ENCODE results near the gene DUSP22.
"Not testable (repeated sequence)": the region's sequence is repeated elsewhere in the genome, so short reads cannot be mapped to it uniquely, and the experiment has no call there.

The DUSP22 gene

DNA sequence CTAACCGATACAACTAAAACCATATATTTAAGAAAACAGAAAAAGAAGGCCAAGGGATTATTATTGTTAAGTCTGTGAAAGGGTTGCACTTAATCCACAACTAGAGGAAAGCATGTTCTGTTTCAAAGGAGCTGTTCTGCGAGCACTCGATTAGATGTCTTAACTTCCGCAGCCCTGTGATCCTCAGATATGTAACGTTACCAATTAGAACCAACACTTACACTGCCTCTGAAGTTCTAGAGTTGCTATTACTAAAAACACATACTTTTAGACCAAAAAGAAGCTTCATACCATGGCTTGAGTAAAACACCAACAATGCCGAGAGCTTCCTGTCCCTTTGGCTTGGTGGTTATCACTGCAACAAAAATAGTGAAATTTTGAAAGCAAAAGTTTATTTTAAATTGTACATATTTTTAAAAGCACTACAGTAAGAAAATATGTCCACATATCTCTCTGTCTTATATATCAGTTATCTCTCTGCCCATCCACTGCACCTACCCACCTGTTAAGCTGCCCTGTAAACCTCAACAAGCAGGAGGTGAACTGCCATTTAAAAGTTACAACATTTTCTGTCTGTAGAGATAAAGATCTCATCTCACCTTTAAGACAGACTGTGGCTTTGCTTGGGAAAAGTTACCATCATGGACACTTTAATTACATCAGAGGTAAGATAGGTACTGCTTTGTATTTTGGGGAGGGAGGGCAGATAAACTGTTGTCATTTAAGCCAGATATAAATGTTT is 7.1 kb upstream of the DUSP22 start:
- no peak for DNase-seq (ENCODE audit: extremely low read depth, low read depth)
- TF ChIP-seq, protein P1, sequence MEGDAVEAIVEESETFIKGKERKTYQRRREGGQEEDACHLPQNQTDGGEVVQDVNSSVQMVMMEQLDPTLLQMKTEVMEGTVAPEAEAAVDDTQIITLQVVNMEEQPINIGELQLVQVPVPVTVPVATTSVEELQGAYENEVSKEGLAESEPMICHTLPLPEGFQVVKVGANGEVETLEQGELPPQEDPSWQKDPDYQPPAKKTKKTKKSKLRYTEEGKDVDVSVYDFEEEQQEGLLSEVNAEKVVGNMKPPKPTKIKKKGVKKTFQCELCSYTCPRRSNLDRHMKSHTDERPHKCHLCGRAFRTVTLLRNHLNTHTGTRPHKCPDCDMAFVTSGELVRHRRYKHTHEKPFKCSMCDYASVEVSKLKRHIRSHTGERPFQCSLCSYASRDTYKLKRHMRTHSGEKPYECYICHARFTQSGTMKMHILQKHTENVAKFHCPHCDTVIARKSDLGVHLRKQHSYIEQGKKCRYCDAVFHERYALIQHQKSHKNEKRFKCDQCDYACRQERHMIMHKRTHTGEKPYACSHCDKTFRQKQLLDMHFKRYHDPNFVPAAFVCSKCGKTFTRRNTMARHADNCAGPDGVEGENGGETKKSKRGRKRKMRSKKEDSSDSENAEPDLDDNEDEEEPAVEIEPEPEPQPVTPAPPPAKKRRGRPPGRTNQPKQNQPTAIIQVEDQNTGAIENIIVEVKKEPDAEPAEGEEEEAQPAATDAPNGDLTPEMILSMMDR (IDR thresholded peaks at IDR 0.05; ENCODE audit: low read depth, low read length, missing control alignments), result no peak
- H3K4me3 ChIP-seq (replicated peaks; ENCODE audit: low read depth, low read length), result no peak overlapping the region

DNA sequence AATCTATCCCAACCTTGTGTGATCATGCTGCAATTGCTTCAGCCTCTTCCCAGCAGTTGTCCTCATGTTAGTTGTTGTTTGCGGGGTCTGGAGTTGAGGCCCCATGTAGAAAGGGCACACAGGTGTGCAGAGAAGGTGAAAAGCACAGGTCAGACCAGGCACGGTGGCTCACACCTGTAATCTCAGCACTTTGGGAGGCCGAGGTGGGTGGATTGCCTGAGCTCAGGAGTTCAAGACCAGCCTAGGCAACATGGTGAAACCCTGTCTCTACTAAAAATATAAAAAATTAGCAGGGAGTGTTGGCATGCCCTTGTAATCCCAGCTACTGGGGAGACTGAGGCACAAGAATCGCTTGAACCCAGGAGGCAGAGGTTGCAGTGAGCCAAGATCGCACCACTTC is 6.4 kb upstream of the DUSP22 start:
- H3K4me3 ChIP-seq (replicated peaks; ENCODE audit: low read depth, low read length); DNase-seq (ENCODE audit: extremely low read depth, low read depth): not testable (repeated sequence)

DNA sequence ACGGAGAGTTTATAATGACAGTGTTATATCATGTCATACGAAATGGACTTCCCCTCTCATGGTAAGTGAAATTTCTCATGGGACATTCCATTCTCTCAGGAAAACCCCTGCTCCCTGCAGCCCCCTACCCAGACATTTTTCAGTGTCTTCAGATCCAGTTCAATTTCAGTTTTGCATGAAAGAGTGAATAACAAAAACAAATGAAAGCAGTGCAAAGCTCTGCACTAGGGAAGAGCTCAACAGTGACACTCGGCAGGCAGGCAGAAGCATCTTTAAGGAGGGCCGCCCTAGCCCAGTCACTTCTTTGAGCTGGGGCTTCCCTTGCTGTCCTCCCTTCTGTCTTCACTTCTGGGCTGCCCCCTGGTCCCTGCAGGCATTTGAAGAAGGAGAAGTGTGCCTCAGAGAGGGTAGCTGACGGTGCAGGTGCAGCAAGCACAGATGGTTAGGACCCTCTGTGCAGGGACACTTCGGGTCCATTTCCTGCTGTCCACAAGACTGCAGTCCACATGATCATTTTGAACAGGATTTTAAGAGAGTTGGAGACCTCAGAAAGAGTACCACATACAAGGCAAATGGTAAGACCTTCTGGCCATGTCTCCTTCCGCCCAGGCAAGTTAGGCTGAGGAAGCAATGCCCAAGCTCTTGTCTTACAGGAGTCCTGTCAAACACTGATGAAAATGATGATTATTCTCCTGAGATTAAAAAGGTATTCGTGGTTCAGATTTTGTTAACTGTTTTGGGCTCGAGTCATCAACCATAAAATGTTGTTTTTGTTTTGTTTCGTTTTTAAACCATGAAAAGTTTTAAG is 5.4 kb upstream of the DUSP22 start:
- TF ChIP-seq, protein P1 (IDR thresholded peaks at IDR 0.05; ENCODE audit: low read depth, low read length, missing control alignments), result no peak
- no peak for DNase-seq (ENCODE audit: extremely low read depth, low read depth)
- no peak overlapping the region for H3K4me3 ChIP-seq (replicated peaks; ENCODE audit: low read depth, low read length)

DNA sequence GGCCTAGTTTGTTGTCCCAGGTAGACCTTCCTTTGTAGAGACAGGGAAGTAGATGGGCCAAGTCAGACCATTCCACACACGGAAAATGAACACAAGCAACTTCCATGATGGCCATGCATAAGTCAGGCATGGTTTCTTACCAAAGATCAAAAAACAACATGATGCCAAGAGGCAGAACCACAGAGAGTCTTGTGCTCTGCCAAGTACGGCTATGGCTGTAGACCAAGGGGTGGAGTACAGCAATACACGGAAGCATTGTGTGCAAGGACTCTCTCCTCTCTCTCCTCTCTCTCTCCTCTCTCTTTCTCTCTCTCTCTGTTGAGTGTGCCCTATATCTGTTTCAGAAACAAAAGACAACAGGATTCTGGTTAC is 4.8 kb upstream of the DUSP22 start:
- H3K4me3 ChIP-seq (replicated peaks; ENCODE audit: low read depth, low read length), result no peak overlapping the region
- DNase-seq (ENCODE audit: extremely low read depth, low read depth), result no peak
- TF ChIP-seq, protein P1 (IDR thresholded peaks at IDR 0.05; ENCODE audit: low read depth, low read length, missing control alignments), result no peak

DNA sequence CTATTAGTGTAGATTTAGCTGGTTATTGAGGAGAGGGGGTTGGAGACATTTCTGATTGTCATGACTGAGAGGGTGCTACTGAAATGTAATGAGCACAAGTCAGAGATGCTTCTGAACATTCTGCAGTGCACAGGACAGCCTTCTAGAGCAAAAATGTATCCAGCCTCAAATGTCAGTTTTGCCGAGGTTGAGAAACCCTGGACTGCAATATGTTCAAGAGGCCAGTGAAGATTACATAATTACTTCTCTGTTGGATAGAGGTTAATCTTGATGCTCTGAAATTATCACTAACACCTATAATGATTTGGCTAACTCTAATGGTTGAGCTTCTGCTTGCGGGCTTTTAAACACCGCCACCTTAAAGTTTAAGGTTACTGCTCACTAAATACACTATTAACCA is 3.4 kb upstream of the DUSP22 start:
- TF ChIP-seq, protein P1 (IDR thresholded peaks at IDR 0.05; ENCODE audit: low read depth, low read length, missing control alignments), result no peak
- no peak for DNase-seq (ENCODE audit: extremely low read depth, low read depth)
- H3K4me3 ChIP-seq (replicated peaks; ENCODE audit: low read depth, low read length), result no peak overlapping the region

DNA sequence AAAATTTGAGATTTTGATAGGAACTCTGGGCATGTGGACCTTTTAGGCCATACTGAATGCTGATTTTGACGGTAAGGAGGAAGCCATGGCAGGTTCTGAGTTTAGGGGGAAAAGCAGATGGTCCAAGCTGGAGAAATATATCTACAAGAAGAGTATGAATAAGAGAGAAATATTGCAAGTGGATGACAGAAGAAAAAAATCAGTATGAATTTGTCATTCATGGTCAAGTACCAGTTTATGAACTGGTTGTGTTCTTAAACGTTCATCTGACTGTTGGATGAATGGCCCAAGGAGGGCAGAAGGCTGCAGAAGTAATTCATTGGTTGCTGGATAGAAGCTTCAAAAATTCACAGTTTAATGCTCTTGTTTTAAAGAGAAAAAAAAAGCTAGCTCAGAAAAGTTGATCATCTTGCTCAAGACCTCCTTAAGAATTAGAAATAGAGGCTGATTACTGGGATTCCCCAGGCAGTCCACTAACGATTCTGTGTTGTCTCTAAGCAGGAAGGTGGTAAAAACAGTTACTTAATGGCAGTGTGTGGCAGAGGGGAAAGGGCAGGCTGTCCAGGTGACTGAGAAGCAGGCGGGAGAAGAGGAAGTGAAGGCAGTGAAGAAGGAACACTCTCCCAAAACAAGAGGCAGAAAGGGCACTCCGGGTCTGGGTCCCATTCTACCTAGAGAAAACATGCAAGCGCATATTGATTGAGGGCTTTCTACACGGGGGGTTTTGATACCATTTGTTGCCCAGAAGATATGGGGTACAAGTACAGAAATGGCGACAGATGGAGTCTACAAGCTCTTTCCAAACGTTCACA is 2.0 kb upstream of the DUSP22 start:
- no peak for DNase-seq (ENCODE audit: extremely low read depth, low read depth)
- H3K4me3 ChIP-seq (replicated peaks; ENCODE audit: low read depth, low read length), result no peak overlapping the region
- TF ChIP-seq, protein P1 (IDR thresholded peaks at IDR 0.05; ENCODE audit: low read depth, low read length, missing control alignments), result no peak

All from HFF-Myc (cell line).